Omental fat pad (tissue), 4 donors: ENCODE data around the gene VAV2. TPM values are rescaled to one million over a fixed set of nuclear protein-coding genes. Genes with fewer than 3 reads are reported as not detected.
"Not testable (repeated sequence)": the region's sequence is repeated elsewhere in the genome, so short reads cannot be mapped to it uniquely, and the experiment has no call there.

Experiments
- ATAC-seq: fragments of 150-250 bp; one replicate; pipeline ENCODE4 v1.9.1; 2016; ENCODE audit warnings: mild to moderate bottlenecking, moderate library complexity; ENCODE audit not compliant: low FRiP score
- DNase-seq: peaks from one replicate; pipeline ENCODE4 v3.0.0-alpha.2; 2019; ENCODE audit warnings: low spot score
- total RNA-seq, 4 donors: library from RNA; depleted of rRNA; stranded (reverse); fragments of >200 nt; gene quantifications; one replicate each; pipeline ENCODE4 v1.1.0, GENCODE V29; 2016
- TF ChIP-seq, protein P1 (sequence below), 3 donors: fragments of 450-650 bp; IDR thresholded peaks; one replicate each; pipeline ENCODE4 v1.5.1; 2016 to 2017; ENCODE audit warnings: antibody characterized with exemption in 3 of 3, mild to moderate bottlenecking in 3 of 3, moderate library complexity in 2 of 3

Gene VAV2
- total RNA-seq, 4 donors from 2014 or later, result 4.0 to 10.9 (median 6.2) TPM

DNA sequence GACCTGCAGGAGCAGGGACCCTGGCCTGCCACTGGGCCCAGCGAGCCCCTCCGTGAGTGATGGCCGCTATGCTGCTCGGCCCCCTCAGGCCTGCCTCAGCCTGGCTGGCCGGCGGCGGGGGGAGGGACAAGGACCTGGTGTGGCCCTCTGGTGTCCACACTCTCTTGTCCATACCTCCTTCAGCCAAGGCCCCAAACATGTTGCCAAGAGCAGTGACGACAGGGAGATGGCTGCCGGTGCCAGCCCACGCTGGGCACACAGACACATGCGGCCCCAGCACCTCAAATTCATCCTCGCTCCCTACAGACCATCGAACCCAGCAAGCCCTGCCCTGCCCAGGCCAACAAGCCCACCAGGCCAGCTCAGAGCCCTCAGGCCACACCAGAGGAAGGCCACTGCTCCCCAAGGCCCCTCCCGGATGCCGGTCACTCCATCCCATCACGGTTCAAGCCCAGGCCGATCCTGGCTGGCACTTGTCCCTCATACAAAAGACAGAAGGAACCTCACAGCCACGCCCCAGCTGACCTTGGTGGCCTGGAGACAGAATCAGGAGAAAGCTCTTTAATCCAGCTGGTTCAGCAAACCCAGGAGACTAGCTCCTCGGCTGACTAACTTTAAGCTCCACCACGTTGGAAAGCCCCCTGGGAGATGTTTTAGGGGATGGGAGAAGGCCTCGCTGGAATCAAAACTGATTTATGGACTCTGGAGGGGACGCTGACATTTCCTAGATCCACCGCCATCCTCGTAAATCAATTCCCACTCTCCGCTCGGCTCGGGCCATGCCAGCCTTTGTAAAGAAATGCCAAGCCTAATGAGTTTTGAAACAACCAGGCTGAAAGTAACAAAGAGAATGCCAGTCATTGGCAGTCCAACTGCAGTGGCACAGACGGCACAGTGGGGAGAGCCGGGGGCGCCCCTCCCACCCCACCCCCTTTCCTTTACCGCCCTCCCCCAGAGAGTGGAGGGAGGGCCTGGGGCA, 84.9 kb downstream of the VAV2 start:
- no peak for DNase-seq
- TF ChIP-seq, protein P1, sequence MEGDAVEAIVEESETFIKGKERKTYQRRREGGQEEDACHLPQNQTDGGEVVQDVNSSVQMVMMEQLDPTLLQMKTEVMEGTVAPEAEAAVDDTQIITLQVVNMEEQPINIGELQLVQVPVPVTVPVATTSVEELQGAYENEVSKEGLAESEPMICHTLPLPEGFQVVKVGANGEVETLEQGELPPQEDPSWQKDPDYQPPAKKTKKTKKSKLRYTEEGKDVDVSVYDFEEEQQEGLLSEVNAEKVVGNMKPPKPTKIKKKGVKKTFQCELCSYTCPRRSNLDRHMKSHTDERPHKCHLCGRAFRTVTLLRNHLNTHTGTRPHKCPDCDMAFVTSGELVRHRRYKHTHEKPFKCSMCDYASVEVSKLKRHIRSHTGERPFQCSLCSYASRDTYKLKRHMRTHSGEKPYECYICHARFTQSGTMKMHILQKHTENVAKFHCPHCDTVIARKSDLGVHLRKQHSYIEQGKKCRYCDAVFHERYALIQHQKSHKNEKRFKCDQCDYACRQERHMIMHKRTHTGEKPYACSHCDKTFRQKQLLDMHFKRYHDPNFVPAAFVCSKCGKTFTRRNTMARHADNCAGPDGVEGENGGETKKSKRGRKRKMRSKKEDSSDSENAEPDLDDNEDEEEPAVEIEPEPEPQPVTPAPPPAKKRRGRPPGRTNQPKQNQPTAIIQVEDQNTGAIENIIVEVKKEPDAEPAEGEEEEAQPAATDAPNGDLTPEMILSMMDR (IDR thresholded peaks at IDR 0.05), result no peak
- no peak for ATAC-seq

DNA sequence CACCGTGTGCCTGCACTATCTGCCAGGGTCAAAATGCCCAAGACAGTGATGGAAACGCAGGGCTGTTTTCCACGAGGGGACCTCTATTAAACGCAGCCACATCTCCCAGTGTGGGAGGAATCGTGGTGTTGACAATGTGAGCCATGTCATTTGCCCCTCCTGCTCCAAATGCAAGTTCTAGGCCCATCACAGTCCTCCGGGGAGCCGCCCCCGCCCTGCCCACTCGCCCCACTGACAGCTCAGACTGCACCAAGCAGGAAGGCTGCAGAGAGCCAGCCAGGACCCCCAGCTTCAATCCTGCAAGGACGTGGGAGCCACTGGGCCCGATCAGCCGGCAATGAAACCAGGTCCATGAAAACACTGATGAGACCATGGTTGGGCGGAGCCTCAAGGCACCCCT, 85.9 kb downstream of the VAV2 start:
- TF ChIP-seq, protein P1 (IDR thresholded peaks at IDR 0.05), result no peak
- ATAC-seq (no peak), DNase-seq (no peak)

DNA sequence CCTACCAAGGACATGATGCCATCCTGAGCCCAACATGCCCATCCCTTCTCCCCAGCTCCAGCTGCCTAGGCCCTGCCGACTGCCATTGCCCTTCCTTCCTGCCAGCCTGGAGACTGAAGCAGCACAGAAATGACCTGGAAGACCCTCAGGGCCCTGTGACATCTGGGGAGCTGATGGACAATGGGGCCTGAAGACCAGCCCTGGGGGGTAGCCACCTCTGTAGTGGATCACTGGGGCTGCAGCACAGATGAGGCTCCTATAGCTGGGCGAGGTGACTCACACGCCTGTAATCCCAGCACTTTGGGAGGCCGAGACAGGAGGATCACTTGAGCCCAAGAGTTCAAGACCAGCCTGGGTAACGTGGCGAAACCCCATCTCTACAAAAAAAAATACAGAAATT, 86.6 kb downstream of the VAV2 start:
- no peak for ATAC-seq

DNA sequence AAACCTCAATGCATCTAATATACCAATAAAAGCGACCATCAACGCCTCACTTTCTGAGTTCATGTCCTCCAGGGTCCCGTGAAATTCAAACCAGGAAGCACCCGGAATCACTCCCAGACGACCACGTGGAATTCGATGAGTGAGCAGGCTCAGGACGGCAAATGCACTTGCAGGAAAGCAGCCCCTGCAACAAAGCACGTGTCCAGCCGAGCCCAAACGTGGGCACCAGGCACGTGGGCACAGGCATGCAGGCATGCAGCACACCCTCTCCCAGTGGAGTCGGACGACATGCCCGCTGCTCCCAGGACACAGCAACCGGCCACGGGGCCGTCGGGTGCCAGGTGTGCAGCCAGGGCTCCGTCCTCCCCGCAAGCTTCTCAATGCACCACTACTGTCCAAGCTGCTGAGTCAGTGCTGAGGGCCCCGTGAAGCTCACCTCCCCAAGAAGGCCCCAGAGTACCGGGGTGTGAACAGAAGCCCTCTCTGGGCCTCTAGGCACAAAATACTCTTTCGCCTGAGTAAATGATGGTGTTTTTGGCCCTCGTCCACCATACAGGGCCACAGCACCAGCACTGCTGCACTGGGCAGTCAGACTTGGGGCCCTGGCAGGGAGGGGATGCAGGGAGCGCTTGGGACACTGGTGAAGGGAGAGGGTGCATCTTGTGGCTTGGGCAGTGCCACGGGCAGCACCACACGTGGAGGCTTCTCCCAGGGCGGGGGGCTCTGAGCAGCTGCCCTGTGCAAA, 87.6 kb downstream of the VAV2 start:
- no peak for DNase-seq
- TF ChIP-seq, protein P1 (IDR thresholded peaks at IDR 0.05), result no peak
- ATAC-seq, result no peak

More for the DNA sequence above, 86.6 kb downstream of the VAV2 start:
- TF ChIP-seq, protein P1 (IDR thresholded peaks at IDR 0.05), result no peak
- no peak for DNase-seq

DNA sequence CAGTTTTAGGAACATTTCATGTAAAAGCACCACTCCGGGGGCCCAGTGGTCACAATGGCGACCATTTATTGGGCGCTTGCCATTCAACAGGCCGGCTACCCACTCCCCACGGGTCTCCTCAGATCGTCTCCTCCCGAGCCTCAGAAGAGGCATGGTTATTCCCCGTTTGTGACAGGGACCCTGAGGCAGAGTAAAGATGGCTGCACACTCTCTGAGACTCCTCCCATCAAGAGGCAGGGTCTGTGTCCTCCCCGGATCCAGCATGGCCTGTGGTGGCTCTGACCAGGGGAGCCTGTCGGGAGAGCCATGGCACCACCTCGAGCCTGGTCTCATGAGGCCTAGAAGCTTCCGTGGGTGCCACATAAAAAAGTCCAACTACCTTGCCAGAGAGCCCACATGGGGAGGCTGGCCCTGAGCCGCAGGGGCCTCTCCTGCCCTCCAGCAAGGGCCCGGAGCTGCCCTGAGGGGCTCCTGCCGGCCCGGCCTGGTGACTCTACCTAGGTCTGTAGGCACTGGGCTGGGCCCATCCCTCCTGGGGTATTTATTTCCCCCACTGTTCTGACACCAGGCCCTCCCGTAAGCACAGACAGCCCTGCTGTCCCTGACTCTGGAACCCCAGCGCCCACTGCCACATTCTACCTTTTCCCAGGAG, 90.8 kb downstream of the VAV2 start:
- no peak for DNase-seq
- ATAC-seq, result no peak
- TF ChIP-seq, protein P1 (IDR thresholded peaks at IDR 0.05), result no peak

DNA sequence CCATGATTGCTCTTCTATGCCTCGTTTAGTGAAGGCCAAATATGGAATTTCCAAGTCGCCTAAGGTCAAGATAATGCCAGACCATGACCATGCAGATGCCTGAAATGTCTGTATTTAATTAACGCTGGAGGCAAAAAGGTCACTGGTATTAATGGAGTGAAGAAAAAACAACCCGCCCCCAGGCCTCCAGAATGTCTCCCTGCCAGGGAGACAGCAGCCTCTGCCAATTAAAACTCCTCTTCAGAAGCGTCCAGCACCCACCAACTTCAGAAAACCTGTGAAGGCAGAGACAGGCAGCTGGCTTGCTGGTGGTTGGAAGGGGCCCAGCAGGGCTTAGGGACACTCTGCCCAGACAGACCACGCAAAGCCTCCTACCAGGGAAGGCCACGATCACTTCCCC, 94.4 kb downstream of the VAV2 start:
- DNase-seq (no peak), ATAC-seq (no peak)
- TF ChIP-seq, protein P1 (IDR thresholded peaks at IDR 0.05), result no peak

DNA sequence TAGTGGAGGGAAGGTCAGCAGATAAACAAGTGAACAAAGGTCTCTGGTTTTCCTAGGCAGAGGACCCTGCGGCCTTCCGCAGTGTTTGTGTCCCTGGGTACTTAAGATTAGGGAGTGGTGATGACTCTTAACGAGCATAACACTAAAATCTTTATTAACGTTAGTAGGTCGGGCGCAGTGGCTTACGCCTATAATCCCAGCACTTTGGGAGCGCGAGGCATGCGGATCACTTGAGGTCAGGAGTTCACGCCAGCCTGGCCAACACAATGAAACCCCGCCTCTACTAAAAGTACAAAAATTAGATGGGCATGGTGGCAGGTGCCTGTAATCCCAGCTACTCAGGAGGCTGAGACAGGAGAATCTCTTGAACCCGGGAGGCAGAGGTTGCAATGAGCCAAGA, 96.1 kb downstream of the VAV2 start:
- DNase-seq, ATAC-seq: not testable (repeated sequence)
